Measurements from ENCODE around the gene ZNF609.

Gene ZNF609

DNA sequence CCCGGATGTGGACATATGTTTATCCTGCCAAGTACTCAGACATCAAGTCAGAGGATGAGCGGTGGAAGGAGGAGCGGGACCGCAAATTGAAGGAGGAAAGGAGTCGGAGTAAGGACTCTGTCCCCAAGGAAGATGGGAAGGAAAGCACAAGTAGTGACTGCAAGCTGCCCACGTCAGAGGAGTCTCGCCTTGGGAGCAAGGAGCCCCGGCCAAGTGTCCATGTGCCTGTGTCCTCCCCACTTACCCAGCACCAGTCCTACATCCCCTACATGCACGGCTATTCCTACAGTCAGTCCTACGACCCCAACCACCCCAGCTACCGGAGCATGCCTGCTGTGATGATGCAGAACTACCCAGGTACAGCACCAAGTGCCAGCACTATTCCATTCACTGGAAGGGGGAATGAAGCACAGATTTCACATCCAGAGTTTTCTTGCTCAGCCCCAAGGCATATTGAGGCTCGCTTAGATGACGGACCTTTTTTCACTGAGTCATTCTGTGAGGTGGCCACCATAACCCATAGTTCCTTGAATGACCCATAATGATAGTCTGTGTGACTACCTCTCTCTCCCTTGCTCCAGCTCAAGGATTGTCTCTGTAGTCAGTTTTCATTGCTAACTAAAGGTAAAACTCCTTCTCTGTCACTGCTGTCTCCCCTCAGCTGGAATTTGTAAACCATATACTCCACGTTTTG is 217.9 kb downstream of the ZNF609 start:
- no peak for DNase-seq

- DNase-seq, result no peak
Observed at GRCh38 chr15:64680097-64680496, 219.7 kb downstream of the ZNF609 start.

DNA sequence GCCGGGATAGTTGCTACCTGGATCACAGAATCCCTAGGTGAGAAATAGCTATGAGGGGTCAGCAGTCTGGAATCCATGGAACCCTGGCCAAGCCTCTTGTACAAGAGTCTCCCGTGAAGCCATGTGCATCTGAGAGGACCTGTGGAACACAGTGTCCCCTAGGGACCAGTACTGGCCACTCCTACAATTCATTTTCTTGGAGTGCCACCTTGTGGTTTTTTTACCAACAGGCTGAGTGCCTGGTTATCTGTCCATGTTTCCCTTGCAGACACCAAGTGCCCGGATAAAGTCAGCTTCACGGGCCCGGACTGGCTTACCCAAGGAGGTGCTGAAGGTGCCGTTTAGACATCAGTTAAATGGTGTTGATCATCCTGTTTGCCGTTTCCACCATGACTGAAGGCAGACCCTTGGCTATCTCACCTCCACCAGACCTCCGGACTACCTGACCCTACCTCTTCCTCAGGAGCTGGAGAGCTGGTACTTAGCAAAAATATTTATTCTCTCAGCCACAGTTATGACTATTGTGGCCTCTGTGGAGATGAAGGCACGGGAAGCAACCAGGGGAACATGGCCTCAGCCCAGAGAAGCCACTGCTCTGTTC is 221.1 kb downstream of the ZNF609 start:
- DNase-seq, result peak; percentile 6 to 32

GRCh38 chr15:64682255-64682654 is 221.9 kb downstream of the ZNF609 start:
- no peak for DNase-seq

- DNase-seq, result no peak
Observed at GRCh38 chr15:64683378-64683777, 223.0 kb downstream of the ZNF609 start.

GRCh38 chr15:64685230-64685888 is 225.0 kb downstream of the ZNF609 start:
- DNase-seq, result no peak

DNA sequence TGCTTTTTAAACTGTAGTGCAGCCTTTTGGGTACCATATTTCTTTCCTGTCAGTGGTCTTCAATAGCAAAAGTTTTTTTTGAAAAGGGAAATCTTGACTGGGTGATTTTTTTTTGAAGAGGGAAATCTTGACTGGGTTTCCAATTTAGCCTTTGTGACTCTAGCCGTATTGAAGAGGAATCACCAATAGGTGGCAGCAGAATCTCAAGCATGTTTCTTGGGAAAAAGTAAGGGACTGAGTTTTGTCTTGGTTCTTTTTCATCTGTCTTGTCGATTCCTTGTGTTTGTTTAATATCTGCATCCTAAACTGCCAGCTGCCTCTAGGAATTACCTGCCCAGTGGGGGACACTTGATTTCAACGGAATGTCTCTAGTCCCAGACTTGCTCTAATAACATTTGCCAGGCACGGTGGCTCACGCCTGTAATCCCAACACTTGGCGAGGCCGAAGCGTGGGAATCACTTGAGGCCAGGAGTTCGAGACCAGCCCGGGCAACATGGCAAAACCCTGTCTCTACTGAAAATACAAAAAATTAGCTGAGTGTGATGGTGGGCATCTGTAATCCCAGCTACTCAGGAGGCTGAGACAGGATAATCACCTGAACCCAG is 225.9 kb downstream of the ZNF609 start:
- DNase-seq, result peak; percentile 12 to 55

DNA sequence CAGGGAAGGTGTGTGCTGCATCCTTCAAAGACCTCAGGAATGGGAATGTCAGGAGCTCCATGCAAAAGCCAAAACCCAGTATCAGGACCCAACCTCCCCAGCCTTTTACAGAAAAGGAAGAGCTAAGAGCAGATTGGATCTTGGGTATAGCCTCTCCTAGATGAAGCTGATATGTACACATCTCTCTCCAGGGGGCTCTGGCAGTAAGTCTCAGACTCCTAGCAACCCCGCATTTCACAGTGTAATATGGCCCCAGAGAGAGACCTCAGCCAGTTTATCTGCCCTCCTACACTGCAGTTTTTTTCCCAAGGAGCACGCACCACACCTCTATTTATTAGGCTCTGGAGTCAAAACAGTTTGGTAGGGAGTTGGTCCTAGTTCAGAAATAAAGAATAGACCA is 226.8 kb downstream of the ZNF609 start:
- DNase-seq, result no peak

DNA sequence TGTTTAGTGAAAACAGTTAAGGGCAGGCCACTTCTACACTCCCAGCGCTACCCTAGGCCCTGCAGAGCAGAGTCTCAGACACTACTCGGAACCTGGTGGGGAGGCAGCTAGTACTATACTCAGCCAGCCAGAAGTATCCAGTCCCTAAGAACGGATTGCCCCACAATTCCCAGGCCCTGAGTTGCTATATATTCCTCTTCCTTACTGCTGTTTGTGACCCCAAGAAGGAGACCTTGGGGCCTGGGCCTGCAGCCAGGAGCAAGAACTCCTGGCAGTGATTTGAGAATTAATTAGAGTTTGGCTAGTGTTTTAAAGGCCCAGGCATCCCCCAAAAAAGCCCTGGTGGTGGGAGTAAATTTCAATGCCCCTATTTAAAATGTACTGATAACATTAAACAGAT is 227.3 kb downstream of the ZNF609 start:
- DNase-seq, result no peak

DNA sequence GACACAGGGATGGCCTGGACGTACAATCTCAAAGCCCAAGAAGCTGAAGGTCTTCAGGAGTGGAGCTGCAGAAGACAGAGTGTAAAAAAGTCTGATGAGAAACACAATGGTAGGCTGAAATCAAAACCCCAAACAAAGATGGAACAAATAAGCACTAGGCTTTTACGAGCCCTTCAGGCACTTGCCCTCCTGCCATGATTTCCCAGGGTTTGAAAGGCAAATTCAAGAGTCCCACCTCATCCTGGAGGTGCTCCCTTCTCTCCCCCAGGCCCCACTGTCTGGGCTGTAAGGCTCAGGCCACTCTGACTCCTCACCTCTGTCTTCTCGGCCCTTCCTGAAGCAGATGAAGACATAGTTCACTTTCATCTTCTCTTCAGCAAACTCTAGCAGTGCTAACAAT is 228.4 kb downstream of the ZNF609 start:
- DNase-seq, result no peak

DNA sequence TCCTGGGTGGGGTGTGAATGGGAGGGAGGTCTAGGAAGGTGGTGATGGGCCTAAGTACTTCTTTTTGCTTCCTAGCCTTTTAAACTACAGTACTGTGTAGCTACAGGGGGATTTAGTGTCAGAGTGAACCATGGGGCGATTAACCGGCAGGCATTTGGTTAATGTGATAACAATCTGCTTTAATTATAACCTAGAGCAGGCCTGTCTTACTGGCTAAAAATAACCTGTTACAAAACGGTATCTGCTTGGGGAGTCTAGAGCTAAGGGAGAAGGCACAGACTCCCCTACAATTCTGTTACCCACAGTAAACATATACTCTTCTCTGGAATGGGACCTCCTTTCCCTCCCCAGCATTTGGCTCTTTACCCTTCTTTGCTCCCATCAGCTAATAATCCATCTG is 229.6 kb downstream of the ZNF609 start:
- DNase-seq, result no peak

- no peak for DNase-seq
Observed at GRCh38 chr15:64690578-64691296, 230.4 kb downstream of the ZNF609 start.

DNA sequence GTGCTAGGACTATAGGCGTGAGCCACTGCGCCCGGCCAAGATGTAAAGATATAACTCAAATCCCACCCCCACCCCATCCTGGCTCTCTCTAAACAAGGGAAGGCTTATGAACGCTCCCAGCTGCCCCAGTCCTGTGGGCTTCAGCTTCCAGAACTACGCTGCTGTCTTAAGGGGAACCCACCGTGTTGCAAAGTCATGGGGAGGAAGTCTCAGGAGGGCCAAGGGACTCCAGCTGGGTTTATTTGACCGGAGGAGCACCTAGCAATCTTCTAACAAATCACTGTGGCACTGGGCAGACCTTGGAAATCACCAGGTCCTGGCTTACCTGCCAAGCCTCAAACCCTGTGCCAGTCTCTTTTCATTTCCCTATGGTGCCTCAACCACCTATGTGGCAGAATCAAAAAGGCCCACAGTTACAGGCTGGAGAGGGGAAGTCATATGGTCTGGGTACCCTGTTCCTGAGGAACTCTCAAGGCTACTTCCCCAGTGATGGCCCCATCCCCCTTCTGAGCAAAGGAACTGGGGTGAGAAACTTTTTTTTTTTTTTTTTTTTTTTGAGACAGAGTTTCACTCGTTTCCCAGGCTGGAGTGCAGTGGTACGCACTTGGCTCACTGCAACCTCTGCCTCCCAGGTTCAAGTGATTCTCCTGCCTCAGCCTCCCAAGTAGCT is 231.7 kb downstream of the ZNF609 start:
- DNase-seq, result peak in 1 of 2 donors; percentile 51

DNA sequence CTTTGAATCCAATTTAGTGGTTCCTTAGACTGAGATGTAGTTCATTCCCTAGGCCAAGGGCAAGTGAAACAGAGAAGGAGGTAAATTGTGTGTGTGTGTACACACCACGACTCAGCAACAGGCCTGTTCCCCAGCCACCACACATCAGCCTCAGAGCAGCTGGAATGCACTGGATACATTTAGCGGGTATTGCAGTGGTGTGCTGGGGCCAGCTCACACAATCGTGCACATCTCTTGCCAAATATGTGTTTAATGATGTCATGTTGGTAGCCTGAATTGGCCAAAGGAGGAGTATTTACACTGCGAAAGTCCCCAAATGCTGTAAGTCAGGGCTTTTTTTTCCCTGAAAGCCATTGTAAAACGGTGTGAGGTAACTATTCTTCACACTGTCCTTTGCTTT is 232.8 kb downstream of the ZNF609 start:
- peak in 1 of 2 donors; percentile 60 for DNase-seq

DNA sequence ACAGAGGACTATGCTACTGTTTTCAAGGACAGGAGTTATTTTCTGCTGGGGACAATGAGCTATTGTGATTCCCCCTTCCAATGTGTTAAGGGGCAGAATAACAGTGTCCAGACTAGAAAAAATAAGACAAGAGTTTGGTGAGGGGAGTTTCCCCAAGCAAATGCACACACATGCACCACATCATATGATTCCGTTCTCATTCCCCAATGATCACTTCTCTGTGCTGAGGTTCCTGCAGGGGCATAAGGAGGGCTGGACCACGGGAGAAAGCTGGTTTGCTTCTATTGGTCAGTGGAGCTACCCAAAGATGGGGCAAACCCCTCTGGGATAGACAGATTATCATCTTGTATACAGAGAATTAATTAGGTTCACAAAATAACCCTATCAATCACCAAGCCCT is 234.4 kb downstream of the ZNF609 start:
- DNase-seq, result no peak

- DNase-seq, result peak in 1 of 2 donors; percentile 71
Observed at GRCh38 chr15:64695561-64695992, 235.2 kb downstream of the ZNF609 start.

- no peak for DNase-seq
Observed at GRCh38 chr15:64696481-64696880, 236.1 kb downstream of the ZNF609 start.

DNA sequence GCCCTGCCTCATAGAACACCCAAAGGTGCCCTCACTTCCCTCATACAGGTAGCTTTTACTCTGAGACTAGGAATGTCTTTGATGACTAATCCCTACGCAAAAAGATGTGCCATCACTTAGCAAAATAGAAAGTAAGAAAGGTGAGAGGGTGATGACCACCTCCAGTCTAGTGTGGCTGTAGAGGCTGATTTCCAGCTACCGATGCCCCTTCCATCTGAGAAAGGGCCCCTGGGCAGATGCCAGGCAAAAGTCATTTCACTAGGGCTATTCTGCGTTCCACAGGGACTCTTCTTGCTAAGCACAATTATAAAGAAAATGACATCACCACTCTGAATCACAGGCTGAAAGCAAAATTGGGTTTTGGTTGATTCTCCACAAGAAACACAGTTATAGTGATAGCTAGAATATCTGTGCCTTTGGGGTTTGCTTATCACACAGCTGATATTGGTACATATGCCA is 237.6 kb downstream of the ZNF609 start:
- DNase-seq, result no peak

DNA sequence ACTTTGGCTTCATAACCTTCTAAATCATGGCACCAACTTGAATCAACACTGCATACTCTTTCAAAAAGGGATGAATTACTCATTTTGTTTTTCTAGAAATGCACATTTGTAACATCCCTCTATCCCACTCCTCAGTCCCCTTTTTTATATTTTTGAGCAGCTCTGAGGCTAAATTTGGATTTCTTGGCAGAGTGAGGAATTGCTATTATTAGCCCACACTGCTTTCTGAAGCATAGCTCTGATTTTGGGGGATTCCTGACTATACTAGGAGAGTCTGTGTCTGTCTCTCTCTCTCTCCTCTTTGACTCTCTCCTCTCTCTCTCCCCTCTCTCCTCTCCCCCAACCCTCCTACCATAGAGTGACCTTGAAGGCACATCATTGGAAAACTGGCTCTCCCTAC is 238.4 kb downstream of the ZNF609 start:
- DNase-seq, result no peak

DNA sequence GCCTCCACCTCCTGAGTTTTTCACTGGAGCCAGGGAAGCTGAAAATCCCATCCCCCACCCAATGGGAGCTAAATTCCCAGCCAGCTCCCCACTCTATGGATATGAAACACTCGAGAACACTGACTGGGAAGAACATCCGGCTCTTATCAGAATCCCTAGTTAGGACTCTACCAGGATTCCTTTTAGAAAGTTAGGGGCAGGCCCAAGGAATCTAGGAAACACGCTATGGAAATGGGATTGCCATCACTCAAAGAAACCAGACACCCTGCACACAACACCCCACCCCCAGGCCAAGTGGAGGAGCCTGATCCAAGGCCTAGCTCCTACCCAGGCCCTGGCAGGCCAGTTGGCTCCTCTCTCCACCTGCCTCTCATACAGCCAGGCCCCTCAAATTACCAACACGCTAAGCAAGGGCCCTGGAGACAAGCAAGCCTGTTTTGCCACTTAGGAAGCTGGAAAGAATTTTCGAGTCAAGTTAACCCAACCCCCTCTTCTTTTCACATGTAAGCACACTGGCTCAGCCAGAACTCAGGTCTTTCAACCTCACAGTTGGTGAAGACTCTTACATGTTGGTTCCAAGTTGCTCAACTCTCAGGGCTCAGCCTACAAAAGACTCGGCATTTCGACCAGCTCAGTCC is 239.5 kb downstream of the ZNF609 start:
- DNase-seq, result no peak

- no peak for DNase-seq
Observed at GRCh38 chr15:64701051-64701450, 240.7 kb downstream of the ZNF609 start.
